ENCODE measurements around the gene C11orf24.

C11orf24 gene

GRCh38 chr11:68298659-68299516 is 27.1 kb upstream of the C11orf24 start:
- H3K36me3 ChIP-seq = no peaks in the 10 kb centered on the region
- H3K27me3 ChIP-seq = no peaks in the 10 kb centered on the region
- no peaks in the 10 kb centered on the region for H3K9me3 ChIP-seq
- no peak for DNase-seq
- no peaks in the 10 kb centered on the region for H3K4me1 ChIP-seq
- TF ChIP-seq, protein P1, sequence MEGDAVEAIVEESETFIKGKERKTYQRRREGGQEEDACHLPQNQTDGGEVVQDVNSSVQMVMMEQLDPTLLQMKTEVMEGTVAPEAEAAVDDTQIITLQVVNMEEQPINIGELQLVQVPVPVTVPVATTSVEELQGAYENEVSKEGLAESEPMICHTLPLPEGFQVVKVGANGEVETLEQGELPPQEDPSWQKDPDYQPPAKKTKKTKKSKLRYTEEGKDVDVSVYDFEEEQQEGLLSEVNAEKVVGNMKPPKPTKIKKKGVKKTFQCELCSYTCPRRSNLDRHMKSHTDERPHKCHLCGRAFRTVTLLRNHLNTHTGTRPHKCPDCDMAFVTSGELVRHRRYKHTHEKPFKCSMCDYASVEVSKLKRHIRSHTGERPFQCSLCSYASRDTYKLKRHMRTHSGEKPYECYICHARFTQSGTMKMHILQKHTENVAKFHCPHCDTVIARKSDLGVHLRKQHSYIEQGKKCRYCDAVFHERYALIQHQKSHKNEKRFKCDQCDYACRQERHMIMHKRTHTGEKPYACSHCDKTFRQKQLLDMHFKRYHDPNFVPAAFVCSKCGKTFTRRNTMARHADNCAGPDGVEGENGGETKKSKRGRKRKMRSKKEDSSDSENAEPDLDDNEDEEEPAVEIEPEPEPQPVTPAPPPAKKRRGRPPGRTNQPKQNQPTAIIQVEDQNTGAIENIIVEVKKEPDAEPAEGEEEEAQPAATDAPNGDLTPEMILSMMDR (IDR thresholded peaks at IDR 0.05; ENCODE audit: low read depth, low read length) = no peak
- no peak overlapping the region for H3K4me3 ChIP-seq (ENCODE audit: low read depth, low read length)

DNA sequence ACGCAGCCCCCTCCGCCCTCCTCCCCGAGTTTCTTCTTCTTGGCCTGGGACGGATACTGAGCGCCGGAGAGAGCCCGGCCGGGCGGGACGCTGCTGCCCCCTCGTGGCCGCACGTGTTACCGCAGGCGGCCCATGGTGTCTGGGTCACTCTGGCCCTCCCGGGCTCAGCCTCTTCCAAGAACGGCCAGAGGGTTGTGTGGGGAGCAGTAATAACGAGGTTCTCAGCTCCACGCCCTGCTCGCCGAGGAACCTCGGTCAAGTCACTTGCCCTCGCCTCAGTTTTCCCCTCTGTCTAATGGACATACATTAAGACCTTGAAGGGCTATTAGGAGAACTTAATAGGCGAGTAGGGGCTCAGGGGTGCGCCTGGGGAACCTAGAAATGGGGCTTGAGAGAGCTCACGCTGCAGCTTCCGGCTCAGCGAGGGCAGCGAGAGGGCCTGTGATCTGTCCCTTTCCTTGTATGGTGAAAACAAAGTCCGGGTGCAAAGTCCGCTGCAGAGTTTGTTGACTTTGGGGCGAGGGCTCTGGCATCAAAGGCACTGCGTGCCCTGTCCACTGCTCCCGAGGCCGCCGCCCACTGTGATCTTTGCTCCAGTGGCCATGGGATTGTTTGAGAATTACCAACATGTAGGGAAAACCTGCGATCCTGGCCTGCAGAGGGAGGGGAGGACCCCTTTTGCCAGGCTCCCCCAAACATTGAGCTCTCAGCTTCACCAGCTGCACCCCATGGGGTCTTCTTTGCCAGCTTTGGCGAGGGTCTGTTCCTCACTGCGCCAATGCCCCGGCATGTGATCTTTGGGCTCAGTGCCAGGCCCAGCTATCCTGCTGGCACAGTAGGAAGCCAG is 26.3 kb upstream of the C11orf24 start:
- Histone ChIP-seq H3K9me3 (no peaks in the 10 kb centered on the region), H3K36me3 (no peaks in the 10 kb centered on the region), H3K27me3 (no peaks in the 10 kb centered on the region), H3K4me1 (no peaks in the 10 kb centered on the region), H3K4me3 (ENCODE audit: low read depth, low read length) (no peak overlapping the region)
- TF ChIP-seq, protein P1 (IDR thresholded peaks at IDR 0.05; ENCODE audit: low read depth, low read length) = peak; percentile 93
- peak; percentile 80 for DNase-seq

GRCh38 chr11:68297494-68297811 is 25.7 kb upstream of the C11orf24 start:
- Histone ChIP-seq H3K27me3 (no peaks in the 10 kb centered on the region), H3K9me3 (no peaks in the 10 kb centered on the region), H3K4me3 (ENCODE audit: low read depth, low read length) (no peak overlapping the region), H3K36me3 (no peaks in the 10 kb centered on the region), H3K4me1 (no peaks in the 10 kb centered on the region)
- no peak for DNase-seq
- TF ChIP-seq, protein P1 (IDR thresholded peaks at IDR 0.05; ENCODE audit: low read depth, low read length) = no peak

DNA sequence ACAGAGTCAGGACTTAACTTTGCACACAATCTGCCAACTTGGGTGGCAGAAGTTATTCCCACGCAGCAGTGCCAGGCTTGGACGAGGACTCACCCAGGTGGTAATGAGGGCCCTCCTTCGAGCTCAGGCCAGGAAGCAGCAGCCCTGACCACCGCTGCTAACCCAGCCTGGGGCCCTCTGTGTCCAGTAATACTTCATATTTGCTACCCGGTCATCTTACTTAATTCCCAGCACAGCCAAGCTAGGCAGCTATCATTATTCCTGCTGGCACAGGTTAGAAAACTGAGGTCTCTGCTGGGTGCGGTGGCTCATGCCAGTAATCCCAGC is 25.2 kb upstream of the C11orf24 start:
- Histone ChIP-seq H3K27me3 (no peaks in the 10 kb centered on the region), H3K9me3 (no peaks in the 10 kb centered on the region), H3K36me3 (no peaks in the 10 kb centered on the region), H3K4me1 (no peaks in the 10 kb centered on the region), H3K4me3 (ENCODE audit: low read depth, low read length) (no peak overlapping the region)
- no peak for DNase-seq
- TF ChIP-seq, protein P1 (IDR thresholded peaks at IDR 0.05; ENCODE audit: low read depth, low read length) = no peak

GRCh38 chr11:68296344-68297051 is 24.7 kb upstream of the C11orf24 start:
- Histone ChIP-seq H3K27me3 (no peaks in the 10 kb centered on the region), H3K9me3 (no peaks in the 10 kb centered on the region), H3K4me1 (no peaks in the 10 kb centered on the region), H3K36me3 (no peaks in the 10 kb centered on the region), H3K4me3 (ENCODE audit: low read depth, low read length) (no peak overlapping the region)
- TF ChIP-seq, protein P1 (IDR thresholded peaks at IDR 0.05; ENCODE audit: low read depth, low read length) = no peak
- no peak for DNase-seq
